Epidermal melanocyte (primary cell): Measurements from ENCODE around the gene PAAF1.

Source experiments
- DNase-seq: peaks from one replicate; pipeline ENCODE4 v3.0.0; 2011; ENCODE audit warnings: low spot score; ENCODE audit not compliant: insufficient read length

Gene PAAF1

GRCh38 chr11:73945396-73945795 lies 68.6 kb downstream of the PAAF1 start:
- no peak for DNase-seq

- DNase-seq: no peak
These were observed 70.1 kb downstream of the PAAF1 start for GRCh38 chr11:73946798-73947458.

- no peak for DNase-seq
These were observed 72.4 kb downstream of the PAAF1 start for GRCh38 chr11:73949246-73949645.

GRCh38 chr11:73949912-73950311 lies 73.1 kb downstream of the PAAF1 start:
- no peak for DNase-seq

GRCh38 chr11:73950869-73951710 lies 74.3 kb downstream of the PAAF1 start, which contains the start of gene DNAJB13:
DNAJB13 (plus strand) TSS chr11:73951026; CDS start chr11:73951070, 44 bp downstream.
- DNase-seq: peak; percentile 48

GRCh38 chr11:73951797-73952196 lies 75.0 kb downstream of the PAAF1 start:
- no peak for DNase-seq

GRCh38 chr11:73956876-73957653 lies 80.3 kb downstream of the PAAF1 start:
- no peak for DNase-seq

GRCh38 chr11:73957654-73958361 lies 81.0 kb downstream of the PAAF1 start:
- no peak for DNase-seq

- DNase-seq: no peak
These were observed 81.8 kb downstream of the PAAF1 start for GRCh38 chr11:73958521-73959141.

GRCh38 chr11:73961321-73961720 lies 84.5 kb downstream of the PAAF1 start:
- DNase-seq: no peak

GRCh38 chr11:73962101-73962705 lies 85.4 kb downstream of the PAAF1 start:
- no peak for DNase-seq

- no peak for DNase-seq
These were observed 87.1 kb downstream of the PAAF1 start for GRCh38 chr11:73963861-73964260.

GRCh38 chr11:73965076-73965763 lies 88.4 kb downstream of the PAAF1 start:
- DNase-seq: no peak

- DNase-seq: no peak
These were observed 88.9 kb downstream of the PAAF1 start for GRCh38 chr11:73965764-73966121.

- DNase-seq: no peak
These were observed 91.7 kb downstream of the PAAF1 start for GRCh38 chr11:73968356-73968966.

GRCh38 chr11:73969091-73969490 lies 92.3 kb downstream of the PAAF1 start:
- DNase-seq: no peak

GRCh38 chr11:73969991-73970800 lies 93.4 kb downstream of the PAAF1 start:
- DNase-seq: no peak

GRCh38 chr11:73971175-73971719 lies 94.4 kb downstream of the PAAF1 start:
- no peak for DNase-seq
